IMR-90 (cell line): ENCODE results near the gene ROS1. TPM values are rescaled to one million over a fixed set of nuclear protein-coding genes. Genes with fewer than 3 reads are reported as not detected.

Experiments
- ATAC-seq: fragments of 200-7000 bp; cut with Tn5 transposase; 2 replicates; pipeline ENCODE4 v1.9.1; 2020; ENCODE audit warnings: low read depth, mild to moderate bottlenecking, moderate library complexity
- BruUV-seq: library from RNA; stranded (reverse); fragments of 400-500 nt; replicated peaks from 2 replicates; lab custom pipeline; 2021; lab: Mats Ljungman, UMichigan
- CTCF ChIA-PET: fragments of 300-600 bp; formaldehyde crosslinking; extraction: SDS; loops from one replicate; lab custom pipeline; 2021; ENCODE audit warnings: antibody characterized with exemption; lab: Yijun Ruan, JAX
- POLR2A ChIA-PET: fragments of 300-600 bp; sonication (Branson Sonifier 250); formaldehyde crosslinking; loops from one replicate; lab custom pipeline; 2022; ENCODE audit warnings: antibody characterized with exemption; ENCODE audit not compliant: unreplicated experiment; lab: Charles Lee
- DNase-seq: peaks from one replicate; pipeline ENCODE4 v3.0.0; 2013
- H2AFZ ChIP-seq: replicated peaks from 2 replicates; pipeline ENCODE3; 2013; ENCODE audit warnings: low read length, mild to moderate bottlenecking; ENCODE audit not compliant: poor library complexity
- H2AK5ac ChIP-seq: 2 replicates; pipeline ENCODE4 v1.6.1; 2013; ENCODE audit warnings: low read depth, low read length, inconsistent platforms
- H2AK9ac ChIP-seq: replicated peaks from 2 replicates; pipeline ENCODE3; 2013; ENCODE audit warnings: mild to moderate bottlenecking, low read depth, low read length, moderate library complexity; ENCODE audit not compliant: poor library complexity
- H2BK120ac ChIP-seq: 2 replicates; pipeline ENCODE4 v1.6.1; 2013; ENCODE audit warnings: low read depth, low read length, inconsistent platforms
- H2BK15ac ChIP-seq: 3 replicates; pipeline ENCODE4 v1.6.1; 2013; ENCODE audit warnings: low read depth, low read length, inconsistent platforms
- H2BK20ac ChIP-seq: 2 replicates; pipeline ENCODE4 v1.6.1; 2013; ENCODE audit warnings: low read depth, mild to moderate bottlenecking, inconsistent platforms, low read length, moderate library complexity
- H2BK5ac ChIP-seq: 2 replicates; pipeline ENCODE4 v1.6.1; 2013; ENCODE audit warnings: mild to moderate bottlenecking, low read depth, low read length, inconsistent platforms; ENCODE audit not compliant: poor library complexity, severe bottlenecking
- H3K14ac ChIP-seq: replicated peaks from 2 replicates; pipeline ENCODE4 v1.6.1; 2013; ENCODE audit warnings: low read depth, low read length, inconsistent platforms
- H3K18ac ChIP-seq: 2 replicates; pipeline ENCODE4 v1.6.1; 2013; ENCODE audit warnings: low read depth, low read length, control low read depth
- H3K23ac ChIP-seq: 2 replicates; pipeline ENCODE4 v1.6.1; 2013; ENCODE audit warnings: low read depth, low read length, inconsistent platforms
- H3K27ac ChIP-seq: 2 replicates; pipeline ENCODE4 v1.5.1; 2013; ENCODE audit warnings: mild to moderate bottlenecking, control low read depth, low read length; ENCODE audit not compliant: insufficient read depth
- H3K27me3 ChIP-seq: 2 replicates; pipeline ENCODE4 v1.6.1; 2013; ENCODE audit warnings: low read length; ENCODE audit not compliant: control insufficient read depth, insufficient read depth
- H3K36me3 ChIP-seq: 2 replicates; pipeline ENCODE4 v1.6.1; 2013; ENCODE audit warnings: low read length, mixed read lengths; ENCODE audit not compliant: control insufficient read depth, insufficient read depth
- H3K4ac ChIP-seq: 2 replicates; pipeline ENCODE4 v1.6.1; 2013; ENCODE audit warnings: low read depth, low read length, inconsistent platforms
- H3K4me1 ChIP-seq: 2 replicates; pipeline ENCODE4 v1.6.1; 2013; ENCODE audit warnings: low read length, mixed read lengths; ENCODE audit not compliant: control insufficient read depth, insufficient read depth
- H3K4me2 ChIP-seq: 2 replicates; pipeline ENCODE4 v1.6.1; 2013; ENCODE audit warnings: low read depth, mild to moderate bottlenecking, control low read depth, low read length, moderate library complexity
- H3K4me3 ChIP-seq: 2 replicates; pipeline ENCODE4 v1.5.1; 2013; ENCODE audit warnings: low read depth, mild to moderate bottlenecking, control low read depth, low read length, moderate library complexity; ENCODE audit not compliant: insufficient read depth
- H3K56ac ChIP-seq: 2 replicates; pipeline ENCODE4 v1.6.1; 2013; ENCODE audit warnings: low read length, inconsistent platforms; ENCODE audit not compliant: insufficient read depth; ENCODE audit errors: extremely low read depth
- H3K79me1 ChIP-seq, 2 experiments: 2 replicates each; pipeline ENCODE4 v1.6.1; 2013; ENCODE audit warnings: low read length in 2 of 2, inconsistent platforms in 1 of 2, low read depth in 1 of 2
- H3K9ac ChIP-seq: 2 replicates; pipeline ENCODE4 v1.6.1; 2013; ENCODE audit warnings: low read depth, low read length, control low read depth
- H3K9me1 ChIP-seq: 2 replicates; pipeline ENCODE4 v1.6.1; 2013; ENCODE audit warnings: low read length, inconsistent platforms; ENCODE audit not compliant: insufficient read depth
- H3K9me3 ChIP-seq: 2 replicates; pipeline ENCODE4 v1.6.1; 2013; ENCODE audit warnings: low read length; ENCODE audit not compliant: control insufficient read depth, insufficient read depth
- H4K20me1 ChIP-seq: 2 replicates; pipeline ENCODE4 v1.6.1; 2013; ENCODE audit warnings: low read length, inconsistent platforms; ENCODE audit not compliant: insufficient read depth
- H4K5ac ChIP-seq: 2 replicates; pipeline ENCODE4 v1.6.1; 2013; ENCODE audit warnings: mild to moderate bottlenecking, low read depth, low read length, control low read depth
- H4K8ac ChIP-seq, 2 experiments: 2 replicates each; pipeline ENCODE4 v1.6.1; 2013; ENCODE audit warnings: low read depth in 2 of 2, low read length in 2 of 2, control low read depth in 1 of 2, inconsistent platforms in 1 of 2
- H4K91ac ChIP-seq: 2 replicates; pipeline ENCODE4 v1.6.1; 2013; ENCODE audit warnings: low read depth, low read length, inconsistent platforms; ENCODE audit not compliant: insufficient read depth
- BHLHE40 ChIP-seq: fragments of 150-350 bp; IDR thresholded peaks from 2 replicates; pipeline ENCODE4 v1.6.1; 2016; ENCODE audit warnings: mild to moderate bottlenecking, low read depth, low read length
- CEBPB ChIP-seq: IDR thresholded peaks from 2 replicates; pipeline ENCODE4 v1.6.1; 2012; ENCODE audit warnings: low read depth, low read length, improper control_type of control experiment
- CHD1 ChIP-seq: IDR thresholded peaks from 2 replicates; pipeline ENCODE4 v1.6.1; 2012; ENCODE audit warnings: low read depth, low read length, improper control_type of control experiment
- FOS ChIP-seq: fragments of 150-350 bp; IDR thresholded peaks from 2 replicates; pipeline ENCODE4 v1.6.1; 2016; ENCODE audit warnings: low read depth, low read length
- MAFK ChIP-seq: IDR thresholded peaks from 2 replicates; pipeline ENCODE4 v1.6.1; 2012; ENCODE audit warnings: low read depth, low read length, improper control_type of control experiment
- MAZ ChIP-seq: IDR thresholded peaks from 2 replicates; pipeline ENCODE4 v1.6.1; 2012; ENCODE audit warnings: low read depth, mild to moderate bottlenecking, low read length, improper control_type of control experiment, moderate library complexity, borderline replicate concordance
- MXI1 ChIP-seq: IDR thresholded peaks from 2 replicates; pipeline ENCODE4 v1.6.1; 2012; ENCODE audit warnings: low read depth, mild to moderate bottlenecking, low read length, moderate library complexity, borderline replicate concordance
- NFE2L2 ChIP-seq: fragments of 150-350 bp; IDR thresholded peaks from 2 replicates; pipeline ENCODE4 v1.6.1; 2016; ENCODE audit warnings: low read depth, mild to moderate bottlenecking, low read length
- POLR2A ChIP-seq: IDR thresholded peaks from 2 replicates; pipeline ENCODE4 v1.6.1; 2012; ENCODE audit warnings: mild to moderate bottlenecking, low read depth, low read length
- RAD21 ChIP-seq: IDR thresholded peaks from 2 replicates; pipeline ENCODE4 v1.6.1; 2012; ENCODE audit warnings: low read length, improper control_type of control experiment
- RCOR1 ChIP-seq: IDR thresholded peaks from 2 replicates; pipeline ENCODE4 v1.6.1; 2012; ENCODE audit warnings: mild to moderate bottlenecking, low read length, improper control_type of control experiment; ENCODE audit not compliant: insufficient replicate concordance
- RFX5 ChIP-seq: IDR thresholded peaks from 2 replicates; pipeline ENCODE4 v1.8.0; 2012; ENCODE audit warnings: low read depth, mild to moderate bottlenecking, low read length, moderate library complexity
- SMC3 ChIP-seq: fragments of 150-350 bp; IDR thresholded peaks from 2 replicates; pipeline ENCODE4 v1.6.1; 2016; ENCODE audit warnings: low read depth, mild to moderate bottlenecking, antibody characterized with exemption, low read length, moderate library complexity
- WGBS, 2 experiments: methylation state at CpG; one replicate each; pipeline versions ENCODE4 v1.1.5 to v1.1.7; 2013; ENCODE audit warnings: missing lambda C conversion rate in 2 of 2; ENCODE audit not compliant: insufficient read length in 1 of 2; ENCODE audit errors: extremely low coverage in 2 of 2; 5-methylcytosine and 5-hydroxymethylcytosine counted together
- dilution Hi-C: fragments of 300-500 bp; cut with HindIII; formaldehyde crosslinking; loops from one replicate; pipeline ENCODE4 v1.14.3; 2018; ENCODE audit warnings: low sequenced_read_pairs; ENCODE audit not compliant: unreplicated experiment
- in situ Hi-C: fragments of 300-500 bp; cut with MboI; formaldehyde crosslinking; loops from 3 replicates; pipeline ENCODE4 v1.14.3; 2019; ENCODE audit warnings: low sequenced_read_pairs, inconsistent platforms, mixed read lengths
- intact Hi-C: fragments of 100-400 bp; cut with micrococcal nuclease; formaldehyde crosslinking; loops from 2 replicates; pipeline ENCODE4 v1.10.0; 2022
- polyA plus RNA-seq, 3 experiments: library from polyadenylated mRNA; depleted of rRNA; stranded (reverse); fragments of >200 nt; gene quantifications; 2 replicates each; pipeline ENCODE4 v1.2.3, GENCODE V29; 2012; ENCODE audit warnings: low replicate concordance in 1 of 3
- total RNA-seq: library from RNA; depleted of rRNA; stranded (reverse); fragments of >200 nt; gene quantifications from 2 replicates; pipeline ENCODE4 v1.2.3, GENCODE V29; 2012
- TF ChIP-seq, protein P1 (sequence below): fragments of 150-350 bp; IDR thresholded peaks from 2 replicates; pipeline ENCODE4 v1.6.1; 2016; ENCODE audit warnings: low read depth, mild to moderate bottlenecking, low read length, moderate library complexity, borderline replicate concordance
- TF ChIP-seq, protein P2 (sequence below): conservative IDR thresholded peaks from 2 replicates; pipeline ENCODE4 v1.5.1; 2012; ENCODE audit warnings: mild to moderate bottlenecking, low read depth, low read length, improper control_type of control experiment
- TF ChIP-seq, protein P3 (sequence below): fragments of 150-350 bp; IDR thresholded peaks from 2 replicates; pipeline ENCODE4 v1.6.1; 2017; ENCODE audit warnings: mild to moderate bottlenecking, antibody characterized with exemption, low read length, low read depth

The ROS1 gene
- total and polyA plus RNA-seq, 2 of the 4 experiments (the other 2 are of a cell fraction): under 0.01 to 0.03 TPM

DNA sequence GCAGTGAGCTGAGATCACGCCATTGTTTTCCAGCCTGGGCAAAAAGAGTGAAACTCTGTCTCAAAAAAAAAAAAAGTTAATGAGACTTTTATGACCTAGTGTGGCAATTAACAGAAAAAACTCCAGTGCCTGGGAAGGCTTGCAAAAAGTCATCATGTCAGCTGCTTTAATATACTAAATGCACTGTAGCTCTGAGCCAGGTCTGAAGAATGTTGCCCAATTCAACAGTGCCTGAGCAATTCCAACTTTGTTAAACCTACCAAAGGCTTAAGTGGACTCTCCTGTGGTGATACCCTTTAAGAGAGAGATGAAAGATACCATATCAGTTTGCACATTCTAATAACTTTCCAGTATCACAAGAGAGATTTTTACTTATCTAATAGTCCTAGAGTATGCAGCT, 6.5 kb upstream of the ROS1 start:
- ChIA-PET CTCF (no interaction called here), POLR2A (no interaction called here)
- Histone ChIP-seq H3K4ac (no peak overlapping the region), H2AK9ac (no peak overlapping the region), H3K27ac (no peak overlapping the region), H4K5ac (no peak overlapping the region), H3K27me3 (no peaks in the 10 kb centered on the region), H2AFZ (no peak overlapping the region), H3K18ac (no peak overlapping the region), H3K36me3 (no peaks in the 10 kb centered on the region), H3K4me2 (no peak overlapping the region), H3K23ac (no peak overlapping the region), H3K9me3 (no peaks in the 10 kb centered on the region), H4K91ac (no peak overlapping the region), H2BK5ac (no peak overlapping the region), H4K20me1 (no peaks in the 10 kb centered on the region), H3K4me3 (no peak overlapping the region), H4K8ac (no peak overlapping the region), H2BK15ac (no peak overlapping the region), H2AK5ac (no peak overlapping the region), H3K9ac (no peak overlapping the region), H3K4me1 (no peaks in the 10 kb centered on the region), H2BK20ac (no peak overlapping the region), H3K79me1 (no peaks in the 10 kb centered on the region), H3K9me1 (no peaks in the 10 kb centered on the region), H3K14ac (no peak overlapping the region), H2BK120ac (no peak overlapping the region), H3K56ac (no peak overlapping the region)
- intact Hi-C loops (no loop called here), dilution Hi-C loops (no loop called here), in situ Hi-C loops (no loop called here)
- DNase-seq (no peak), ATAC-seq (no peak)
- WGBS, 2 experiments: 57% methylated on average over 1 of the region's 1 CpG; no CpG with 5 or more reads in 1 of the 2 experiments
- no TSS peak for BruUV-seq
- TF ChIP-seq NFE2L2: no peak
- TF ChIP-seq, protein P1, sequence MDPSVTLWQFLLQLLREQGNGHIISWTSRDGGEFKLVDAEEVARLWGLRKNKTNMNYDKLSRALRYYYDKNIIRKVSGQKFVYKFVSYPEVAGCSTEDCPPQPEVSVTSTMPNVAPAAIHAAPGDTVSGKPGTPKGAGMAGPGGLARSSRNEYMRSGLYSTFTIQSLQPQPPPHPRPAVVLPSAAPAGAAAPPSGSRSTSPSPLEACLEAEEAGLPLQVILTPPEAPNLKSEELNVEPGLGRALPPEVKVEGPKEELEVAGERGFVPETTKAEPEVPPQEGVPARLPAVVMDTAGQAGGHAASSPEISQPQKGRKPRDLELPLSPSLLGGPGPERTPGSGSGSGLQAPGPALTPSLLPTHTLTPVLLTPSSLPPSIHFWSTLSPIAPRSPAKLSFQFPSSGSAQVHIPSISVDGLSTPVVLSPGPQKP: no peak
- no peak for TF ChIP-seq BHLHE40
- TF ChIP-seq, protein P2, sequence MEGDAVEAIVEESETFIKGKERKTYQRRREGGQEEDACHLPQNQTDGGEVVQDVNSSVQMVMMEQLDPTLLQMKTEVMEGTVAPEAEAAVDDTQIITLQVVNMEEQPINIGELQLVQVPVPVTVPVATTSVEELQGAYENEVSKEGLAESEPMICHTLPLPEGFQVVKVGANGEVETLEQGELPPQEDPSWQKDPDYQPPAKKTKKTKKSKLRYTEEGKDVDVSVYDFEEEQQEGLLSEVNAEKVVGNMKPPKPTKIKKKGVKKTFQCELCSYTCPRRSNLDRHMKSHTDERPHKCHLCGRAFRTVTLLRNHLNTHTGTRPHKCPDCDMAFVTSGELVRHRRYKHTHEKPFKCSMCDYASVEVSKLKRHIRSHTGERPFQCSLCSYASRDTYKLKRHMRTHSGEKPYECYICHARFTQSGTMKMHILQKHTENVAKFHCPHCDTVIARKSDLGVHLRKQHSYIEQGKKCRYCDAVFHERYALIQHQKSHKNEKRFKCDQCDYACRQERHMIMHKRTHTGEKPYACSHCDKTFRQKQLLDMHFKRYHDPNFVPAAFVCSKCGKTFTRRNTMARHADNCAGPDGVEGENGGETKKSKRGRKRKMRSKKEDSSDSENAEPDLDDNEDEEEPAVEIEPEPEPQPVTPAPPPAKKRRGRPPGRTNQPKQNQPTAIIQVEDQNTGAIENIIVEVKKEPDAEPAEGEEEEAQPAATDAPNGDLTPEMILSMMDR: no peak
- TF ChIP-seq, protein P3, sequence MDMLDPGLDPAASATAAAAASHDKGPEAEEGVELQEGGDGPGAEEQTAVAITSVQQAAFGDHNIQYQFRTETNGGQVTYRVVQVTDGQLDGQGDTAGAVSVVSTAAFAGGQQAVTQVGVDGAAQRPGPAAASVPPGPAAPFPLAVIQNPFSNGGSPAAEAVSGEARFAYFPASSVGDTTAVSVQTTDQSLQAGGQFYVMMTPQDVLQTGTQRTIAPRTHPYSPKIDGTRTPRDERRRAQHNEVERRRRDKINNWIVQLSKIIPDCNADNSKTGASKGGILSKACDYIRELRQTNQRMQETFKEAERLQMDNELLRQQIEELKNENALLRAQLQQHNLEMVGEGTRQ: no peak
- no peak for TF ChIP-seq FOS
- TF ChIP-seq POLR2A: no peak
- no peak for TF ChIP-seq CHD1
- TF ChIP-seq MXI1: no peak
- no peak for TF ChIP-seq RAD21
- no peak for TF ChIP-seq CEBPB
- TF ChIP-seq RCOR1: no peak
- no peak for TF ChIP-seq MAZ
- no peak for TF ChIP-seq MAFK
- TF ChIP-seq SMC3: no peak
- no peak for TF ChIP-seq RFX5
